Neural cell (in vitro differentiated cells): ENCODE data around the gene CFAP92.

Experiments used
- EP300 ChIP-seq: fragments of 450-650 bp; conservative IDR thresholded peaks from 2 replicates; pipeline ENCODE4 v1.6.1; 2014; ENCODE audit warnings: antibody characterized with exemption, mild to moderate bottlenecking, moderate library complexity; ENCODE audit not compliant: poor library complexity, severe bottlenecking
- EZH2 ChIP-seq: fragments of 200-600, 300-800 bp; shearing (Covaris generic), sonication (generic); IDR thresholded peaks from 2 replicates; pipeline ENCODE4 v1.6.1; 2014; ENCODE audit warnings: antibody characterized with exemption, low read length, borderline replicate concordance, mild to moderate bottlenecking; ENCODE audit not compliant: insufficient read depth, poor library complexity, severe bottlenecking
- POLR2AphosphoS5 ChIP-seq: IDR thresholded peaks from 2 replicates; pipeline ENCODE4 v1.6.1; 2012
- RAD21 ChIP-seq: fragments of 450-650 bp; conservative IDR thresholded peaks from 2 replicates; pipeline ENCODE4 v1.6.1; 2014; ENCODE audit warnings: antibody characterized with exemption, mild to moderate bottlenecking, moderate library complexity
- SMC3 ChIP-seq: fragments of 450-650 bp; conservative IDR thresholded peaks from 2 replicates; pipeline ENCODE4 v1.6.1; 2014; ENCODE audit warnings: antibody characterized with exemption, mild to moderate bottlenecking, moderate library complexity; ENCODE audit not compliant: poor library complexity
- TAF1 ChIP-seq: IDR thresholded peaks from 2 replicates; pipeline ENCODE4 v1.6.1; 2012; ENCODE audit warnings: low read depth
- TF ChIP-seq, protein P1 (sequence below): fragments of 450-650 bp; IDR thresholded peaks from 2 replicates; pipeline ENCODE4 v1.5.1; 2014; ENCODE audit warnings: antibody characterized with exemption, mild to moderate bottlenecking, moderate library complexity; ENCODE audit not compliant: poor library complexity, severe bottlenecking
- TF ChIP-seq, protein P2 (sequence below): IDR thresholded peaks from 2 replicates; pipeline ENCODE4 v1.6.1; 2012; ENCODE audit warnings: borderline replicate concordance

DNA sequence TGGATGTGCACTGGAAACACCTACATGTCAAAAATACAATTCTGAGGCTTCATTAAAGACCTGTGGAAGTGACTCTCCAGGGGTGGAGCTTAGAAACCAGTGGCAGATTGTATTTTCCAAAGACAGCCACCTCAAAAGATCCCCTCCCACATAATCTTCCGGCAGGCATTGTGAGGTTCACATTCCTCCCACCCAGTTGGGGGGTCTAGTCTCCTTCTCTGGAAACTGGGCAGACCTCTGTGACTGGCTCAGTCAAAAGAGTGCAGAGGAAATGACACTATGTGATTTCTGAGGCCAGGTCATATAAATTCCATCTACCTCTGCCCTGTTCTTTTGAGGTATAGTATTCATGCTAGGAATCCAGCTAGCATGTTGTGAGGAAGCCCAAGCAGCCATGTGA, 1.9 kb upstream of the CFAP92 start:
- no peak for TF ChIP-seq EZH2
- TF ChIP-seq, protein P1, sequence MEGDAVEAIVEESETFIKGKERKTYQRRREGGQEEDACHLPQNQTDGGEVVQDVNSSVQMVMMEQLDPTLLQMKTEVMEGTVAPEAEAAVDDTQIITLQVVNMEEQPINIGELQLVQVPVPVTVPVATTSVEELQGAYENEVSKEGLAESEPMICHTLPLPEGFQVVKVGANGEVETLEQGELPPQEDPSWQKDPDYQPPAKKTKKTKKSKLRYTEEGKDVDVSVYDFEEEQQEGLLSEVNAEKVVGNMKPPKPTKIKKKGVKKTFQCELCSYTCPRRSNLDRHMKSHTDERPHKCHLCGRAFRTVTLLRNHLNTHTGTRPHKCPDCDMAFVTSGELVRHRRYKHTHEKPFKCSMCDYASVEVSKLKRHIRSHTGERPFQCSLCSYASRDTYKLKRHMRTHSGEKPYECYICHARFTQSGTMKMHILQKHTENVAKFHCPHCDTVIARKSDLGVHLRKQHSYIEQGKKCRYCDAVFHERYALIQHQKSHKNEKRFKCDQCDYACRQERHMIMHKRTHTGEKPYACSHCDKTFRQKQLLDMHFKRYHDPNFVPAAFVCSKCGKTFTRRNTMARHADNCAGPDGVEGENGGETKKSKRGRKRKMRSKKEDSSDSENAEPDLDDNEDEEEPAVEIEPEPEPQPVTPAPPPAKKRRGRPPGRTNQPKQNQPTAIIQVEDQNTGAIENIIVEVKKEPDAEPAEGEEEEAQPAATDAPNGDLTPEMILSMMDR = no peak
- TF ChIP-seq RAD21 = no peak
- no peak for TF ChIP-seq SMC3
- TF ChIP-seq, protein P2, sequence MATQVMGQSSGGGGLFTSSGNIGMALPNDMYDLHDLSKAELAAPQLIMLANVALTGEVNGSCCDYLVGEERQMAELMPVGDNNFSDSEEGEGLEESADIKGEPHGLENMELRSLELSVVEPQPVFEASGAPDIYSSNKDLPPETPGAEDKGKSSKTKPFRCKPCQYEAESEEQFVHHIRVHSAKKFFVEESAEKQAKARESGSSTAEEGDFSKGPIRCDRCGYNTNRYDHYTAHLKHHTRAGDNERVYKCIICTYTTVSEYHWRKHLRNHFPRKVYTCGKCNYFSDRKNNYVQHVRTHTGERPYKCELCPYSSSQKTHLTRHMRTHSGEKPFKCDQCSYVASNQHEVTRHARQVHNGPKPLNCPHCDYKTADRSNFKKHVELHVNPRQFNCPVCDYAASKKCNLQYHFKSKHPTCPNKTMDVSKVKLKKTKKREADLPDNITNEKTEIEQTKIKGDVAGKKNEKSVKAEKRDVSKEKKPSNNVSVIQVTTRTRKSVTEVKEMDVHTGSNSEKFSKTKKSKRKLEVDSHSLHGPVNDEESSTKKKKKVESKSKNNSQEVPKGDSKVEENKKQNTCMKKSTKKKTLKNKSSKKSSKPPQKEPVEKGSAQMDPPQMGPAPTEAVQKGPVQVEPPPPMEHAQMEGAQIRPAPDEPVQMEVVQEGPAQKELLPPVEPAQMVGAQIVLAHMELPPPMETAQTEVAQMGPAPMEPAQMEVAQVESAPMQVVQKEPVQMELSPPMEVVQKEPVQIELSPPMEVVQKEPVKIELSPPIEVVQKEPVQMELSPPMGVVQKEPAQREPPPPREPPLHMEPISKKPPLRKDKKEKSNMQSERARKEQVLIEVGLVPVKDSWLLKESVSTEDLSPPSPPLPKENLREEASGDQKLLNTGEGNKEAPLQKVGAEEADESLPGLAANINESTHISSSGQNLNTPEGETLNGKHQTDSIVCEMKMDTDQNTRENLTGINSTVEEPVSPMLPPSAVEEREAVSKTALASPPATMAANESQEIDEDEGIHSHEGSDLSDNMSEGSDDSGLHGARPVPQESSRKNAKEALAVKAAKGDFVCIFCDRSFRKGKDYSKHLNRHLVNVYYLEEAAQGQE = no peak
- no peak for TF ChIP-seq POLR2AphosphoS5
- TF ChIP-seq TAF1 = no peak
- TF ChIP-seq EP300 = no peak
